Glutamatergic neuron (in vitro differentiated cells): ENCODE measurements around the gene RESP18. TPM values are rescaled to one million over a fixed set of nuclear protein-coding genes. Genes with fewer than 3 reads are reported as not detected.

ENCODE experiments used
- DNase-seq: peaks from one replicate; pipeline ENCODE4 v3.0.0; 2022
- H3K27ac Mint-ChIP-seq: one replicate; pipeline ENCODE4 v1.8.0; 2020; ENCODE audit warnings: mild to moderate bottlenecking, mixed read lengths, inconsistent platforms; ENCODE audit not compliant: unreplicated experiment
- H3K27me3 Mint-ChIP-seq: one replicate; pipeline ENCODE4 v1.8.0; 2020; ENCODE audit warnings: mild to moderate bottlenecking, moderate library complexity, mixed read lengths, inconsistent platforms; ENCODE audit not compliant: unreplicated experiment
- H3K36me3 Mint-ChIP-seq: one replicate; pipeline ENCODE4 v1.8.0; 2020; ENCODE audit warnings: mild to moderate bottlenecking, mixed read lengths, inconsistent platforms; ENCODE audit not compliant: unreplicated experiment
- H3K4me1 Mint-ChIP-seq: one replicate; pipeline ENCODE4 v1.8.0; 2020; ENCODE audit warnings: mild to moderate bottlenecking, low read depth, mixed read lengths, inconsistent platforms; ENCODE audit not compliant: unreplicated experiment
- H3K4me3 Mint-ChIP-seq: one replicate; pipeline ENCODE4 v1.8.0; 2020; ENCODE audit warnings: mild to moderate bottlenecking, mixed read lengths, inconsistent platforms; ENCODE audit not compliant: unreplicated experiment
- H3K9me3 Mint-ChIP-seq: one replicate; pipeline ENCODE4 v1.8.0; 2020; ENCODE audit warnings: mild to moderate bottlenecking, moderate library complexity, mixed read lengths, inconsistent platforms; ENCODE audit not compliant: unreplicated experiment
- total RNA-seq: library from RNA; stranded (reverse); fragmentation: NEBNext Ultra II Directional; extraction: Animal tissue kit (Norgen Biotek cat#: 25700); gene quantifications from one replicate; pipeline ENCODE4 v1.2.1, GENCODE V29; 2021; ENCODE audit not compliant: unreplicated experiment
- TF ChIP-seq, protein P1 (sequence below): fragments of 200-600 bp; sonication (generic); IDR thresholded peaks from one replicate; pipeline ENCODE4 v1.5.0; 2021; ENCODE audit not compliant: partially characterized antibody, unreplicated experiment

The RESP18 gene
- total RNA-seq, 1 donor from 2014 or later = not detected

DNA sequence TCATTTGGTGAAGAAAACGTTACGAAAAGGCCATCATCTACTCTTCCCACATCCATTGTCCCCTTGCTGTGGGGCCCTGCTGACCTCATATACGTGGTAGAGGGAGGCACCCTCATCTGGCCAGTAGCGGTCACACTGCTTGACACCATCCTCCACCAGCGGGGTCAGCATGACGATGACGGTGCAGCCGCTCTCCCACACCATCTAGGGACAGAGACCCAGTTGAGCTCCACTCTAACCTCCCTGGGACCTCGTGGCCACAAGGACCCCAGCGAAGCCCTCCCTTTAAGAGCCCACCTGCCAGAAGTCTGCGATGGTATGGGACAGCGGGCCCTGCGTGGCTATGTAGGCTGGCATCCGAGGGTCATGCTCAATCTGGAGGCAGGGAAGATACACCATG is 36.4 kb downstream of the RESP18 start:
- DNase-seq = no peak
- no peak overlapping the region for H3K4me3 Mint-ChIP-seq
- peaks cover 7% of the 10 kb centered on the region for H3K4me1 Mint-ChIP-seq
- H3K27me3 Mint-ChIP-seq = peaks cover 14% of the 10 kb centered on the region
- peaks cover 8% of the 10 kb centered on the region for H3K9me3 Mint-ChIP-seq
- TF ChIP-seq, protein P1, sequence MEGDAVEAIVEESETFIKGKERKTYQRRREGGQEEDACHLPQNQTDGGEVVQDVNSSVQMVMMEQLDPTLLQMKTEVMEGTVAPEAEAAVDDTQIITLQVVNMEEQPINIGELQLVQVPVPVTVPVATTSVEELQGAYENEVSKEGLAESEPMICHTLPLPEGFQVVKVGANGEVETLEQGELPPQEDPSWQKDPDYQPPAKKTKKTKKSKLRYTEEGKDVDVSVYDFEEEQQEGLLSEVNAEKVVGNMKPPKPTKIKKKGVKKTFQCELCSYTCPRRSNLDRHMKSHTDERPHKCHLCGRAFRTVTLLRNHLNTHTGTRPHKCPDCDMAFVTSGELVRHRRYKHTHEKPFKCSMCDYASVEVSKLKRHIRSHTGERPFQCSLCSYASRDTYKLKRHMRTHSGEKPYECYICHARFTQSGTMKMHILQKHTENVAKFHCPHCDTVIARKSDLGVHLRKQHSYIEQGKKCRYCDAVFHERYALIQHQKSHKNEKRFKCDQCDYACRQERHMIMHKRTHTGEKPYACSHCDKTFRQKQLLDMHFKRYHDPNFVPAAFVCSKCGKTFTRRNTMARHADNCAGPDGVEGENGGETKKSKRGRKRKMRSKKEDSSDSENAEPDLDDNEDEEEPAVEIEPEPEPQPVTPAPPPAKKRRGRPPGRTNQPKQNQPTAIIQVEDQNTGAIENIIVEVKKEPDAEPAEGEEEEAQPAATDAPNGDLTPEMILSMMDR = no peak
- H3K36me3 Mint-ChIP-seq = peaks cover 10% of the 10 kb centered on the region
- H3K27ac Mint-ChIP-seq = no peak overlapping the region

GRCh38 chr2:219294356-219295351 is 37.9 kb downstream of the RESP18 start:
- H3K27me3 Mint-ChIP-seq = peaks cover 14% of the 10 kb centered on the region
- peak overlapping the region; percentile 93 for H3K27ac Mint-ChIP-seq
- peaks cover 7% of the 10 kb centered on the region for H3K4me1 Mint-ChIP-seq
- H3K36me3 Mint-ChIP-seq = peaks cover 7% of the 10 kb centered on the region
- TF ChIP-seq, protein P1 = peak; percentile 98
- H3K4me3 Mint-ChIP-seq = peak overlapping the region; percentile 87
- peaks cover 8% of the 10 kb centered on the region for H3K9me3 Mint-ChIP-seq
- DNase-seq = peak; percentile 87

DNA sequence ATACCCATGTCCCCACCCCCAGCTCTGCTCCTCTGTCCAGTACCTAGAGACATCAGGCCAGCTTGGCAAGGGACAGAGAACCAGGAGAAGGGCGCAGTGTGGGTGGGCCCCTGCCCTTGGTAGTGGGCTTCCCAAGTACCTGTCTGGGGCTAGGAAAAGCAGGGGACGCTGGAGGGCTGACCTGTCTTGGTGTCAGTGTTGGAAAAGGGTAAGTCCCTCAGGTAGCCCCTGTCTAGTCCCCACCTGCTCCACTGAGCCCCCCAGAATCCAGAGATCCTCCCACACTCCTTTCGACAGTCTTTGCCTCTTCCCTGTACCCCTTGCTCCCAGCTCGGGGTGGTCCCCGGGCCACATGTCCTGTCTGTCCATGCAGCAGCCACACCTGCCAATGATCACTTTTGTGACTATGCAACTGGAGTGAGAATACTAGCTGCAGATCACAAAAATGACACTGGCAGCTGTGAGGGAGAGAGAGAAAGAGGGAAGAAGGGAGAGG is 38.8 kb downstream of the RESP18 start:
- H3K27me3 Mint-ChIP-seq = peaks cover 11% of the 10 kb centered on the region
- peak overlapping the region; percentile 93 for H3K27ac Mint-ChIP-seq
- peak overlapping the region; percentile 87 for H3K4me3 Mint-ChIP-seq
- TF ChIP-seq, protein P1 = no peak
- no peak for DNase-seq
- peaks cover 8% of the 10 kb centered on the region for H3K9me3 Mint-ChIP-seq
- H3K4me1 Mint-ChIP-seq = peaks cover 3% of the 10 kb centered on the region
- peaks cover 7% of the 10 kb centered on the region for H3K36me3 Mint-ChIP-seq

DNA sequence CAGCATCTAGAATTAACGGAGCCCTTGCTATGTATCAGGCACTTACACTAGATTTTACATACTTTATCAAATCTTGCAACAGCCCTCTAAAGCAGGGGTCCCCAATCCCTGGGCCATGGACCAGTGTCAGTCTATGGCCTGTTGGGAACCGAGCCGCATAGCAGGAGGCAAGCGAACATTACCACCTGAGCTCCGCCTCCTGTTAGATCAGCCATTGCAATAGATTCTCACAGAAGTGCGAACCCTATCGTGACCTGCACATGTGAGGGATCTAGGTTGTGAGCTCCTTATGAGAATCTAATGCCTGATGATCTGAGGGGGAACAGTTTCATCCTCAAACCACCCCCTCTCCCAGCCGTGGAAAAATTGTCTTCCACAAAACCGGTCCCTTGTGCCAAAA is 39.9 kb downstream of the RESP18 start:
- Mint-ChIP-seq H3K27me3 (peaks cover 10% of the 10 kb centered on the region), H3K36me3 (peaks cover 7% of the 10 kb centered on the region), H3K4me3 (no peak overlapping the region)

More for the DNA sequence above, 39.9 kb downstream of the RESP18 start:
- no peak for DNase-seq
- Mint-ChIP-seq H3K4me1 (peaks cover 3% of the 10 kb centered on the region), H3K9me3 (peaks cover 8% of the 10 kb centered on the region), H3K27ac (no peak overlapping the region)
- TF ChIP-seq, protein P1 = no peak
